Endodermal cell (in vitro differentiated cells): ENCODE results near the gene ATXN7L1. TPM values are rescaled to one million over a fixed set of nuclear protein-coding genes. Genes with fewer than 3 reads are reported as not detected.
A peak's percentile ranks its signal among the peaks of the same experiment; 100 is the strongest.

Source experiments
- DNase-seq: peaks from one replicate; pipeline ENCODE4 v3.0.0-alpha.2; 2017
- H3K27ac ChIP-seq: 2 replicates; pipeline ENCODE4 v1.5.1; 2013; ENCODE audit warnings: mild to moderate bottlenecking, low read depth, low read length, moderate library complexity
- H3K27me3 ChIP-seq: 2 replicates; pipeline ENCODE4 v1.6.1; 2013; ENCODE audit warnings: mild to moderate bottlenecking, low read length, moderate library complexity; ENCODE audit not compliant: insufficient read depth, control insufficient read depth, poor library complexity, severe bottlenecking
- H3K36me3 ChIP-seq: 2 replicates; pipeline ENCODE4 v1.7.0; 2013; ENCODE audit warnings: mild to moderate bottlenecking, low read length, moderate library complexity; ENCODE audit not compliant: control insufficient read depth, insufficient read depth
- H3K4me1 ChIP-seq: one replicate; pipeline ENCODE4 v1.7.0; 2013; ENCODE audit warnings: low read length; ENCODE audit not compliant: control insufficient read depth, insufficient read depth
- H3K4me3 ChIP-seq: 2 replicates; pipeline ENCODE4 v1.5.1; 2013; ENCODE audit warnings: mild to moderate bottlenecking, low read length, moderate library complexity
- H3K9ac ChIP-seq: 2 replicates; pipeline ENCODE4 v1.6.1; 2013; ENCODE audit warnings: mild to moderate bottlenecking, low read length, moderate library complexity; ENCODE audit not compliant: poor library complexity, severe bottlenecking; ENCODE audit errors: extremely low read depth
- H3K9me3 ChIP-seq: 2 replicates; pipeline ENCODE4 v1.6.1; 2013; ENCODE audit warnings: mild to moderate bottlenecking, low read length, moderate library complexity; ENCODE audit not compliant: control insufficient read depth
- H3K27ac Mint-ChIP-seq: 2 replicates; pipeline ENCODE4 v1.8.0; 2020; ENCODE audit warnings: mixed read lengths
- H3K27me3 Mint-ChIP-seq: 2 replicates; pipeline ENCODE4 v1.8.0; 2021; ENCODE audit warnings: mild to moderate bottlenecking, mixed read lengths; ENCODE audit not compliant: insufficient read depth
- H3K36me3 Mint-ChIP-seq: 2 replicates; pipeline ENCODE4 v1.8.0; 2020; ENCODE audit warnings: low read depth, mixed read lengths
- H3K4me1 Mint-ChIP-seq: 2 replicates; pipeline ENCODE4 v1.8.0; 2020; ENCODE audit warnings: mixed read lengths
- H3K4me3 Mint-ChIP-seq: 2 replicates; pipeline ENCODE4 v1.8.0; 2020; ENCODE audit warnings: mild to moderate bottlenecking, moderate library complexity, mixed read lengths
- H3K9me3 Mint-ChIP-seq: 2 replicates; pipeline ENCODE4 v1.8.0; 2020; ENCODE audit warnings: mild to moderate bottlenecking, mixed read lengths
- WGBS, 2 experiments: methylation state at CpG; one replicate each; pipeline versions ENCODE4 v1.1.5 to v1.1.7; 2013; ENCODE audit warnings: missing lambda C conversion rate in 2 of 2, mixed read lengths in 1 of 2; ENCODE audit not compliant: insufficient coverage in 1 of 2, insufficient read length in 1 of 2; 5-methylcytosine and 5-hydroxymethylcytosine counted together
- total RNA-seq, 2 donors: library from RNA; stranded (reverse); fragmentation: NEBNext Ultra II Directional in 1 of 2; extraction: Animal tissue kit (Norgen Biotek cat#: 25700) in 1 of 2; gene quantifications; 2 replicates in 1 of 2; 3 replicates in 1 of 2; pipeline ENCODE4 v1.2.1, GENCODE V29; 2021
- TF ChIP-seq, protein P1 (sequence below): fragments of 200-600 bp; sonication (generic); conservative IDR thresholded peaks from 2 replicates; pipeline ENCODE4 v1.5.0; 2021; ENCODE audit warnings: antibody characterized with exemption, mild to moderate bottlenecking

Gene ATXN7L1
- total RNA-seq, 2 donors from 2014 or later, result 16.9 to 30.4 TPM

DNA sequence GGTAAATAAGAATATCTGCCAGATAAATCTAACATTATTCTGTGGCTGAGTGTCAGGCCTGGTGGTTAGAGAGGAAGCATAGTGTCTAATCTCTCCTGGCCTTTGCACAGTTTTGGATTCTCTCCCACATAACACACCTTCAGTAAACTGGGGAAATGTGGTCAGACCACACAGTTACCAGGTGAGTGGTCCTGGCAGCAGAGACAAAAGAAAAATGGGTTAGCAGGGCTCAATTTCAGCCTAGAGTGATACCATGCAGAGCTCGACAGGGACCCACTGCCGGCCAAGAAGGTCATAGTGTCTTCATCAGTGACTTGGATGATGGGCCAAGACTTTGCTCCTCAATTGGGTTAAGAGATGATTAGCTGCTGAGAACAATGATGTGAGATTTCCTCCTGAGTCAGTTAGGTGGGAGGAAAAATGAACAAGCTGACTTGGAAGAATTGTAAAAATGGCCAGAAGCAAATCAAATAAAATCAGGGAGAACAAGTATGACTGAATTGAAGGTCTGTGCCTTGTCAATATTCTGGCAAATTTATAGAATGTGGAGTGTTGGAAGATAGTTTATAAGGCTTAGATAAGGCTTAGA, 225.9 kb downstream of the ATXN7L1 start:
- H3K4me3 ChIP-seq, result no peak overlapping the region
- no peaks in the 10 kb centered on the region for H3K27me3 ChIP-seq
- H3K4me3 Mint-ChIP-seq, result no peak overlapping the region
- peaks cover 11% of the 10 kb centered on the region for H3K36me3 Mint-ChIP-seq
- H3K27me3 Mint-ChIP-seq, result no peaks in the 10 kb centered on the region
- no peak for DNase-seq
- H3K9ac ChIP-seq, result no peak overlapping the region
- no peaks in the 10 kb centered on the region for H3K36me3 ChIP-seq
- WGBS, 2 experiments, result 91 to 100% methylated on average over 2 of the region's 2 CpGs
- TF ChIP-seq, protein P1, sequence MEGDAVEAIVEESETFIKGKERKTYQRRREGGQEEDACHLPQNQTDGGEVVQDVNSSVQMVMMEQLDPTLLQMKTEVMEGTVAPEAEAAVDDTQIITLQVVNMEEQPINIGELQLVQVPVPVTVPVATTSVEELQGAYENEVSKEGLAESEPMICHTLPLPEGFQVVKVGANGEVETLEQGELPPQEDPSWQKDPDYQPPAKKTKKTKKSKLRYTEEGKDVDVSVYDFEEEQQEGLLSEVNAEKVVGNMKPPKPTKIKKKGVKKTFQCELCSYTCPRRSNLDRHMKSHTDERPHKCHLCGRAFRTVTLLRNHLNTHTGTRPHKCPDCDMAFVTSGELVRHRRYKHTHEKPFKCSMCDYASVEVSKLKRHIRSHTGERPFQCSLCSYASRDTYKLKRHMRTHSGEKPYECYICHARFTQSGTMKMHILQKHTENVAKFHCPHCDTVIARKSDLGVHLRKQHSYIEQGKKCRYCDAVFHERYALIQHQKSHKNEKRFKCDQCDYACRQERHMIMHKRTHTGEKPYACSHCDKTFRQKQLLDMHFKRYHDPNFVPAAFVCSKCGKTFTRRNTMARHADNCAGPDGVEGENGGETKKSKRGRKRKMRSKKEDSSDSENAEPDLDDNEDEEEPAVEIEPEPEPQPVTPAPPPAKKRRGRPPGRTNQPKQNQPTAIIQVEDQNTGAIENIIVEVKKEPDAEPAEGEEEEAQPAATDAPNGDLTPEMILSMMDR, result no peak
- no peaks in the 10 kb centered on the region for H3K9me3 Mint-ChIP-seq
- no peaks in the 10 kb centered on the region for H3K9me3 ChIP-seq
- H3K4me1 ChIP-seq, result peaks cover 46% of the 10 kb centered on the region
- no peak overlapping the region for H3K27ac ChIP-seq
- H3K27ac Mint-ChIP-seq, result no peak overlapping the region
- H3K4me1 Mint-ChIP-seq, result peaks cover 72% of the 10 kb centered on the region

DNA sequence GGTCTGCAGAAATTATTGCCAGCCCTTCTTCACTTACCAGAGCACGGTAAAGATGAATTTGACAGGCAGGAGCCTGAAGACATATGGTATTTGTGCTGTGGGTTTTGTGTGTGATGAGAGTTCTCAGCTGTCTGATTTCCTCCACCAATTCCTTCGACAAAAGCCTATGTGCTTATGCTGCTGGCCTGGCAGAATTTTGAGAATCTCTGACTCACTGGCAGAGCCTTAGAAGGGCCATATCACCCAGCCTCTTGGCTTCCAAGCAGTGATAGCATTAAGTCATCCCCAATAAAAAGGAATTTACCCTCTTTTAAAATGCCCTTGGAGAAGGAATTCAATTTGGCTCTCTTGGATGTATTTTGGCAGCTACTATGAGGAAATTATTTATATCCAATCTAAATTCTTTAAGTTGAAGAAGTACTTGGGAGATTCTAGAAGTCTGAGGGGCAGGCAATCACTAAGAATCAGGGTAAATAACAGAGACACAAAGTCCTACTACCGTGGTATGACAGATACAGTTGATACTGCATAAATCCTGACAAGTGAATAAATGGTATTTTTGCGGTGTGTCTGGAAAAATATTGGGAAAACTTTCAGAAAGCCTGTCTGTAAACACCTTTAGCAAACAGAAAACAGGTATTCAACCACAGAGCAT, 226.5 kb downstream of the ATXN7L1 start:
- Histone ChIP-seq H3K4me1 (peaks cover 46% of the 10 kb centered on the region), H3K4me3 (no peak overlapping the region), H3K9me3 (no peaks in the 10 kb centered on the region), H3K27ac (no peak overlapping the region), H3K27me3 (no peaks in the 10 kb centered on the region), H3K9ac (no peak overlapping the region), H3K36me3 (no peaks in the 10 kb centered on the region)
- Mint-ChIP-seq H3K36me3 (peaks cover 12% of the 10 kb centered on the region), H3K4me3 (no peak overlapping the region), H3K27ac (no peak overlapping the region), H3K27me3 (no peaks in the 10 kb centered on the region), H3K4me1 (peaks cover 67% of the 10 kb centered on the region), H3K9me3 (no peaks in the 10 kb centered on the region)
- 92 to 93% methylated on average over 3 to 4 of the region's 4 CpGs for WGBS, 2 experiments
- TF ChIP-seq, protein P1, result no peak
- no peak for DNase-seq

DNA sequence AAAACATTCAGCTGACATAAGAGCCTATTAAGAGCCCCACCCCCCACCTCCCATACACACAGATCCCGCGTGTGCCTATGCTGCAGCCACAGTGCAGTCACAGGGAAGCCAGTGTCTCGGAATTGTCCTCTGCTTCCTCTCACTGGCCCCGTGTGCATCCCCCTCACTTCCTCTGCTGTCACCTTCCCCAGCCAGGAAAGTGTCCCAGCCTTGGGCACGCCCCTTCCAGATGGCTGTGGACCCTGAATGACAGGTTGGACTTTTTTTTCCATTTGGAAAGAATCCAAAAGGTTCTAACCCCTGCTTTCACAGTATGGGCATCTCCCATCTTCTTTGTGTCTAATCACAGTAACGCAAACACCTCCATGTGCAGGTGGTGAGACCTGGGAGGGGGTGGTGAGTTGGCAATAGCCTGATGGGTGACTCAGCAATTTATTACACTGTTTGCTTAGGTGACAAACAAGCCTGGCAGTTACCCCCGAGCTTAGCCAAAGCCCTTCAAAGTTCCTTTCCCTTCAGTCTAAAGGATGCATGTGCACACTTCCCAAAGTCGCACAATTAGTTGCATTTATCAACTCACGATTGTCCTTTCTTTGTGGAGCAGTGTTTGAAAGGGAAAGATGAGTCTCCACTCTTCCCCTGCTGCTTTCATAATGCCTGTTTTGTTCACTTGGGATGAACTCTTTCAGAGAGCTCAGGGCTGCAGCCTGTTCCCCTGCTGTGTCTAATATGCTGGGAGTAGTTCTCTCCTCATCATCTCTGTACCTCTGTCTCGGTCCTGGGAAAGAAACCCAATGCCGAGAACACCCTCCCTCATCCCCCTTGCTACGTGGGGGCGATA, 227.6 kb downstream of the ATXN7L1 start:
- no peaks in the 10 kb centered on the region for H3K9me3 Mint-ChIP-seq
- H3K4me3 Mint-ChIP-seq, result no peak overlapping the region
- no peaks in the 10 kb centered on the region for H3K27me3 Mint-ChIP-seq
- no peaks in the 10 kb centered on the region for H3K9me3 ChIP-seq
- H3K4me1 ChIP-seq, result peaks cover 45% of the 10 kb centered on the region
- TF ChIP-seq, protein P1, result no peak
- H3K36me3 ChIP-seq, result no peaks in the 10 kb centered on the region
- no peaks in the 10 kb centered on the region for H3K27me3 ChIP-seq
- WGBS, 2 experiments, result 84 to 85% methylated on average over 8 to 13 of the region's 13 CpGs
- peak overlapping the region; percentile 50 for H3K27ac Mint-ChIP-seq
- peak overlapping the region; percentile 6 for H3K27ac ChIP-seq
- H3K9ac ChIP-seq, result no peak overlapping the region
- peaks cover 12% of the 10 kb centered on the region for H3K36me3 Mint-ChIP-seq
- DNase-seq, result no peak
- H3K4me3 ChIP-seq, result no peak overlapping the region
- H3K4me1 Mint-ChIP-seq, result peaks cover 67% of the 10 kb centered on the region
